IPS DF 6.9 (cell line): ENCODE measurements around the gene TWIST2.

Source experiments
- DNase-seq: peaks from one replicate; pipeline ENCODE4 v3.0.0-alpha.2; 2013; ENCODE audit warnings: low read depth, low spot score
- H3K27ac ChIP-seq: one replicate; pipeline ENCODE4 v1.5.1; 2013; ENCODE audit warnings: low read length, control low read depth
- H3K27me3 ChIP-seq: 2 replicates; pipeline ENCODE4 v1.6.1; 2013; ENCODE audit warnings: mild to moderate bottlenecking, low read length; ENCODE audit not compliant: control insufficient read depth, insufficient read depth
- H3K36me3 ChIP-seq: 2 replicates; pipeline ENCODE4 v1.6.1; 2013; ENCODE audit warnings: low read length; ENCODE audit not compliant: control insufficient read depth, insufficient read depth
- H3K4me1 ChIP-seq: 2 replicates; pipeline ENCODE4 v1.6.1; 2013; ENCODE audit warnings: low read length; ENCODE audit not compliant: control insufficient read depth, insufficient read depth
- H3K4me3 ChIP-seq: 2 replicates; pipeline ENCODE4 v1.5.1; 2013; ENCODE audit warnings: mild to moderate bottlenecking, low read length
- H3K9me3 ChIP-seq: 2 replicates; pipeline ENCODE4 v1.6.1; 2013; ENCODE audit warnings: low read length, inconsistent platforms; ENCODE audit not compliant: control insufficient read depth, insufficient read depth
- WGBS: extraction: QIAGEN DNeasy Blood & Tissue Kit; methylation state at CpG from one replicate; pipeline ENCODE4 v1.1.7; 2013; ENCODE audit warnings: mixed read lengths, missing lambda C conversion rate; ENCODE audit not compliant: insufficient read length, insufficient coverage; 5-methylcytosine and 5-hydroxymethylcytosine counted together

TWIST2 gene

DNA sequence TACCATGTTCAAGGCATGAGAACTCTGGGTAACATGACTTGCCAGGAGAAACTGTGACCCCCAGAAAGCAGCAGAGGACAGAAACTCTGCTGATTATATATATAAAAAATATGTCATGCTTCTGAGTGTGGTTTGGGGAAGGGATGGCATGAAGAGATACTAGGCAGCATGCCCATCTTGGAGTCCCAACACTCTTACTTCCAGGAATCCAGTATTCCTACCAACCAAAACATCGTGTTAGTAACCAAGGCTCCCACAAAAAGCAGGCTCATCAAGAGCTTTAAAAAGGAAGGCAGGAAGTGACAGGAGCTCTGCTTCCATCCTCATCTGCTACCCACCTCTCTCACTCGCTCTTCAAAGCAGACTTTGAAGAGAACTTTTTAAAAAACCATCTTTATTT, 31.6 kb upstream of the TWIST2 start:
- H3K27ac ChIP-seq: no peak overlapping the region
- H3K9me3 ChIP-seq: peaks cover 38% of the 10 kb centered on the region
- H3K27me3 ChIP-seq: no peaks in the 10 kb centered on the region
- no peaks in the 10 kb centered on the region for H3K36me3 ChIP-seq
- no peaks in the 10 kb centered on the region; the same call in 1 of the 2 replicates for H3K4me1 ChIP-seq
- WGBS: no CpG with 5 or more reads among the region's 2 CpGs
- H3K4me3 ChIP-seq: no peak overlapping the region
- no peak for DNase-seq

GRCh38 chr2:238817382-238817781, 30.5 kb upstream of the TWIST2 start:
- Histone ChIP-seq H3K9me3 (peaks cover 43% of the 10 kb centered on the region), H3K36me3 (no peaks in the 10 kb centered on the region), H3K4me3 (no peak overlapping the region), H3K27me3 (no peaks in the 10 kb centered on the region), H3K27ac (no peak overlapping the region), H3K4me1 (no peaks in the 10 kb centered on the region; the same call in 1 of the 2 replicates)
- WGBS: no CpG with 5 or more reads among the region's 5 CpGs
- no peak for DNase-seq

DNA sequence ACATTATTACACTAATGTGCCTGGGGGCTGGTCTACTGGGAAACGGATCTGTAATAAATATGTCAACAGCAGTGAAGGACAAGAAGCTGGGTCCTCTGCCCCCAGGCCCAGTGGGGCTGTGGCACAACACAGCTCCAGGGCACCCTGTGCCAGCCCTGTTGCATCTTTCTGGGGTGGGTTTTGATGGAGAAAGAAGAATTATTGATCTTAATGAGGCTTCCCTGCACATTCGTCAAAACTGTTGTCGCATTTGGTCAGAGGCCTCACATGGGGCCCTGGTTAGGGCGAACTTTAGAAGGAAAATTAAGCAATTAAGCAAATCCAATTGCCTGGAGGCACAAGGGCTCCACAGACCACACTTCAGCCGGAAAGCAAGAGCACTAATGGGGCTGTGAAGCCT, 30.0 kb upstream of the TWIST2 start:
- DNase-seq: no peak
- Histone ChIP-seq H3K9me3 (peaks cover 44% of the 10 kb centered on the region), H3K4me1 (no peaks in the 10 kb centered on the region; the same call in 1 of the 2 replicates), H3K36me3 (no peaks in the 10 kb centered on the region), H3K4me3 (no peak overlapping the region), H3K27me3 (no peaks in the 10 kb centered on the region), H3K27ac (no peak overlapping the region)
- no CpG with 5 or more reads among the region's 5 CpGs for WGBS

DNA sequence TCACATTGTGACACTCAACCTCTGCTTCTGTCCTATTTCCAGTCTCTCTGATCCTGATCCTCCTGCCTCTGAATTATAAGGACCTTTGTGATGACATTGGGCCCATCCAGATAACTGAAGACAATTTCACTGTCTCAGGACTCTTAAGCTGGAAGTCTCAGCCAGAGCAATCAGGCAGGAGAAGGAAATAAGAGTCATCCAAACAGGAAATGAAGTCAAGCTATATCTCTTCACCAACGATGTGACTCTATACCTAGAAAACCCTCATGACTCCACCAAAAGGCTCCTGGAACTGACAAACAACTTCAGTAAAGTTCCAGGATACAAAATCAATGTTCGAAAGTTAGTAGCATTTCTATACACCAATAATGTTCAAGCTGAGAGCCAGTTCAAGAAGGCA, 29.3 kb upstream of the TWIST2 start:
- Histone ChIP-seq H3K36me3 (no peaks in the 10 kb centered on the region), H3K4me3 (no peak overlapping the region), H3K27ac (no peak overlapping the region), H3K9me3 (peaks cover 43% of the 10 kb centered on the region), H3K27me3 (no peaks in the 10 kb centered on the region), H3K4me1 (no peaks in the 10 kb centered on the region; the same call in 1 of the 2 replicates)
- WGBS: no CpG with 5 or more reads among the region's 2 CpGs
- no peak for DNase-seq

- Histone ChIP-seq H3K4me1 (no peaks in the 10 kb centered on the region), H3K4me3 (no peak overlapping the region), H3K36me3 (no peaks in the 10 kb centered on the region), H3K27me3 (no peaks in the 10 kb centered on the region), H3K27ac (no peak overlapping the region), H3K9me3 (peaks cover 41% of the 10 kb centered on the region)
- no peak for DNase-seq
- no CpG with 5 or more reads among the region's 1 CpG for WGBS
Observed at GRCh38 chr2:238820197-238820596, 27.7 kb upstream of the TWIST2 start.

GRCh38 chr2:238820916-238821315, 27.0 kb upstream of the TWIST2 start:
- DNase-seq: no peak
- H3K4me3 ChIP-seq: no peak overlapping the region
- H3K4me1 ChIP-seq: no peaks in the 10 kb centered on the region
- no peaks in the 10 kb centered on the region for H3K36me3 ChIP-seq
- WGBS: no CpG with 5 or more reads among the region's 6 CpGs
- no peaks in the 10 kb centered on the region for H3K27me3 ChIP-seq
- no peak overlapping the region for H3K27ac ChIP-seq
- peaks cover 39% of the 10 kb centered on the region for H3K9me3 ChIP-seq

DNA sequence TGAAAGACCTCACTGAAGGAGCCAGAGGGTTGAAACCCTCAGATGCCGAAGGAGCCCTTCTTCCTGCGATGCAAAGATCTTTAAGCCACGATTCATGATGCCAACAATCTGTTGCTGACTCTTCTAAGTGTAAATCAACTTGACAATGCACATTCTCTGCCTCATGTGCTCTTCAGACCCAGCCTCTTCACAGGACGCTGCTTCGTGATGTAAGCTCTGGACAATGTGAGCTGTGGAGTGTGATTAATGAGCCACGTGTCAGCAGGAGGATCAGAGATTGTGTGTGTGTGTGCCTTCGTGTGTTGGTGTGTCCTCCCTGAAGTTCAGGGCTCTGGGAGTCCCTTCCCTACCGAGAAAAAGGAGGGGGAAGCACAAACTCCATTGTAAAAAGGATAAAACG, 26.5 kb upstream of the TWIST2 start:
- Histone ChIP-seq H3K9me3 (peaks cover 38% of the 10 kb centered on the region), H3K36me3 (no peaks in the 10 kb centered on the region), H3K27me3 (no peaks in the 10 kb centered on the region), H3K27ac (no peak overlapping the region), H3K4me3 (no peak overlapping the region), H3K4me1 (no peaks in the 10 kb centered on the region)
- no CpG with 5 or more reads among the region's 9 CpGs for WGBS
- no peak for DNase-seq

- Histone ChIP-seq H3K36me3 (no peaks in the 10 kb centered on the region), H3K27ac (no peak overlapping the region), H3K4me3 (no peak overlapping the region), H3K27me3 (no peaks in the 10 kb centered on the region), H3K9me3 (peaks cover 31% of the 10 kb centered on the region), H3K4me1 (no peaks in the 10 kb centered on the region)
- no CpG with 5 or more reads among the region's 10 CpGs for WGBS
- DNase-seq: no peak
Observed at GRCh38 chr2:238821944-238822670, 25.8 kb upstream of the TWIST2 start.

DNA sequence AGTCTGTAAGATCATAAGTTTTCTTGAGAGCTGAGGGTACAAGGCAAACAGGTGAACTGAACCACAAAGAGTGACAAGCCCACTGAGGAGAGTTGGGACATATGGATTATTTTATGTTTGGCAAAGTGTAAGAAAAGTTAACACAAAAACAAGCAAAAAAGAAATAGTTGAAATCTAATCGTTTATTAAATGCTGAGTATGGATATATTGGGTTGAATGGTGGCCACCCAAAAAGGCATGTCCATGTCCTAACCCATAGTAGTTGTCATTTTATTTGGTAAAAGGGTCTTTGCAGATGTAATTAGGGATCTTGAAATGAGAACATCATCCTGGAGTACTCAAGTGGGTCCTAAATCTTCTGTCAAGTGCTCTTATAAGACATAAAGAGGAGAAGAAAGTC, 24.9 kb upstream of the TWIST2 start:
- no peaks in the 10 kb centered on the region for H3K36me3 ChIP-seq
- no CpG with 5 or more reads among the region's 1 CpG for WGBS
- no peaks in the 10 kb centered on the region for H3K4me1 ChIP-seq
- no peak overlapping the region for H3K4me3 ChIP-seq
- peaks cover 27% of the 10 kb centered on the region for H3K9me3 ChIP-seq
- no peak for DNase-seq
- H3K27me3 ChIP-seq: no peaks in the 10 kb centered on the region
- H3K27ac ChIP-seq: no peak overlapping the region

DNA sequence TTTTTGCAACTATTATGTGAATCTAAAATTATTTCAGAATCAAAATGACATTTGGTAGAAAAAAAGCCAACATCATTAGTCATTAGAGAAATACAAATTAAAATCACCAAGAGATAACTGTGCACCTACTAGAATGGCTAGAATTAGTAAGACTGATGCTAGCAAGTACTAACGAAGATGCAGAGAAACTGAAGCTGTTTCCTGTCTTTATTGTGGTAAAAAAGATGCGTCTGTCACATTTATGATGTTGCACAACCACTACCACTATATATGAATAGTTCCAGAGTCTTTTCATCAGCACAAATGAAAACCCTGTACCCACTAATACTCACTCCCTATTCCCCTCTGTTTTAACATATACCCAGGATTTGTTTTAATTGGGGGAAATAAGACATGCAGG, 16.7 kb upstream of the TWIST2 start:
- peaks cover 10% of the 10 kb centered on the region for H3K9me3 ChIP-seq
- no peaks in the 10 kb centered on the region for H3K36me3 ChIP-seq
- H3K4me1 ChIP-seq: no peaks in the 10 kb centered on the region; the same call in 1 of the 2 replicates
- no peaks in the 10 kb centered on the region for H3K27me3 ChIP-seq
- H3K27ac ChIP-seq: no peak overlapping the region
- no CpG with 5 or more reads among the region's 2 CpGs for WGBS
- no peak overlapping the region for H3K4me3 ChIP-seq
- no peak for DNase-seq

GRCh38 chr2:238834982-238835381, 12.9 kb upstream of the TWIST2 start:
- H3K27me3 ChIP-seq: no peaks in the 10 kb centered on the region
- no CpG with 5 or more reads among the region's 3 CpGs for WGBS

More at GRCh38 chr2:238834982-238835381, 12.9 kb upstream of the TWIST2 start:
- Histone ChIP-seq H3K27ac (no peak overlapping the region), H3K36me3 (no peaks in the 10 kb centered on the region), H3K9me3 (peaks cover 26% of the 10 kb centered on the region), H3K4me3 (no peak overlapping the region), H3K4me1 (no peaks in the 10 kb centered on the region; the same call in 1 of the 2 replicates)
- DNase-seq: no peak
